BLaER1 treated with 17β-estradiol and CSF1 and Interleukin-3, amounts not matched to agents 10 nM and 100 nM (cell line): ENCODE data around the gene FBXO11.

ENCODE experiments used
- H3K27ac ChIP-seq, 11 experiments: shearing (Covaris generic); formaldehyde crosslinking; 2 replicates each; pipeline ENCODE4 v1.8.1; 2022
- H3K27me3 ChIP-seq, 11 experiments: shearing (Covaris generic); formaldehyde crosslinking; 2 replicates each; pipeline ENCODE4 v1.8.1; 2022
- H3K36me3 ChIP-seq, 11 experiments: shearing (Covaris generic); formaldehyde crosslinking; 2 replicates each; pipeline ENCODE4 v1.8.1; 2022
- H3K4me1 ChIP-seq, 10 experiments: shearing (Covaris generic); formaldehyde crosslinking; 2 replicates each; pipeline ENCODE4 v1.8.1; 2022
- H3K4me2 ChIP-seq, 11 experiments: shearing (Covaris generic); formaldehyde crosslinking; 2 replicates each; pipeline ENCODE4 v1.8.1; 2022
- H3K4me3 ChIP-seq, 10 experiments: shearing (Covaris generic); formaldehyde crosslinking; 2 replicates each; pipeline ENCODE4 v1.8.1; 2022
- H3K9ac ChIP-seq, 11 experiments: shearing (Covaris generic); formaldehyde crosslinking; 2 replicates each; pipeline ENCODE4 v1.8.1; 2022
- H3K9me3 ChIP-seq, 11 experiments: shearing (Covaris generic); formaldehyde crosslinking; replicated peaks in 1 of 11; 2 replicates each; pipeline ENCODE4 v1.8.1; 2022
- H4K20me1 ChIP-seq, 11 experiments: shearing (Covaris generic); formaldehyde crosslinking; 2 replicates each; pipeline ENCODE4 v1.8.1; 2022
- Cebpa-rat ChIP-seq, 11 experiments: shearing (Covaris generic); IDR thresholded peaks; 2 replicates each; pipeline ENCODE4 v1.8.1; 2022

FBXO11 gene

GRCh38 chr2:47796090-47796697 is 110.1 kb downstream of the FBXO11 start:
- TF ChIP-seq Cebpa-rat (IDR thresholded peaks at IDR 0.05), result no peak
- H4K20me1 ChIP-seq, result peaks cover 89 to 100% (median 100%) of the 10 kb centered on the region in 11 experiments
- no peak overlapping the region for H3K27ac ChIP-seq
- H3K36me3 ChIP-seq, result peaks cover 79 to 100% (median 100%) of the 10 kb centered on the region in 11 experiments
- no peak overlapping the region for H3K4me2 ChIP-seq
- no peaks in the 10 kb centered on the region for H3K27me3 ChIP-seq
- H3K4me3 ChIP-seq, result no peak overlapping the region
- H3K9me3 ChIP-seq, result peaks cover 0 to 8% (median 0%) of the 10 kb centered on the region in 11 experiments; a peak in 1 of 22 replicates
- no peak overlapping the region for H3K9ac ChIP-seq
- H3K4me1 ChIP-seq, result peaks cover 0 to 32% (median 23%) of the 10 kb centered on the region in 10 experiments; a peak in 18 of 20 replicates

- no peaks in the 10 kb centered on the region for H3K9me3 ChIP-seq
- peaks cover 44 to 52% (median 48%) of the 10 kb centered on the region in 10 experiments for H3K4me1 ChIP-seq
- peaks cover 12 to 68% (median 56%) of the 10 kb centered on the region in 11 experiments; a peak in 20 of 22 replicates for H3K36me3 ChIP-seq
- peak overlapping the region; percentile 83 to 97 (median 95) for H3K4me2 ChIP-seq
- peak overlapping the region in 9 of 11 experiments; percentile 4 to 56 (median 16); a peak in 5 of 22 replicates for H3K9ac ChIP-seq
- H3K27me3 ChIP-seq, result no peaks in the 10 kb centered on the region
- H3K4me3 ChIP-seq, result peak overlapping the region in 6 of 10 experiments; percentile 22 to 88 (median 55); a peak in 9 of 20 replicates
- peak overlapping the region in 7 of 11 experiments; percentile 0 to 58 (median 13); a peak in 5 of 22 replicates for H3K27ac ChIP-seq
- peaks cover 71 to 96% (median 72%) of the 10 kb centered on the region in 11 experiments for H4K20me1 ChIP-seq
- no peak for TF ChIP-seq Cebpa-rat (IDR thresholded peaks at IDR 0.05)
Observed at GRCh38 chr2:47785986-47786385, 120.3 kb downstream of the FBXO11 start.

GRCh38 chr2:47784352-47784851 is 121.9 kb downstream of the FBXO11 start:
- no peaks in the 10 kb centered on the region for H3K27me3 ChIP-seq
- TF ChIP-seq Cebpa-rat (IDR thresholded peaks at IDR 0.05), result no peak
- no peaks in the 10 kb centered on the region for H3K9me3 ChIP-seq
- H4K20me1 ChIP-seq, result peaks cover 56 to 96% (median 62%) of the 10 kb centered on the region in 11 experiments
- H3K27ac ChIP-seq, result peak overlapping the region in 9 of 11 experiments; percentile 9 to 65 (median 32); a peak in 11 of 22 replicates
- peak overlapping the region; percentile 83 to 97 (median 95) for H3K4me2 ChIP-seq
- H3K9ac ChIP-seq, result peak overlapping the region; percentile 62 to 96 (median 92); a peak in 20 of 22 replicates
- peak overlapping the region; percentile 60 to 88 (median 73) for H3K4me3 ChIP-seq
- peaks cover 51 to 67% (median 62%) of the 10 kb centered on the region in 10 experiments for H3K4me1 ChIP-seq
- peaks cover 5 to 65% (median 48%) of the 10 kb centered on the region in 11 experiments; a peak in 20 of 22 replicates for H3K36me3 ChIP-seq

- Histone ChIP-seq H3K36me3 (peaks cover 5 to 65% (median 48%) of the 10 kb centered on the region in 11 experiments; a peak in 20 of 22 replicates), H3K4me3 (peak overlapping the region; percentile 60 to 88 (median 73)), H3K4me1 (peaks cover 51 to 73% (median 63%) of the 10 kb centered on the region in 10 experiments), H3K4me2 (peak overlapping the region; percentile 86 to 99 (median 95)), H4K20me1 (peaks cover 49 to 95% (median 56%) of the 10 kb centered on the region in 11 experiments), H3K27me3 (no peaks in the 10 kb centered on the region), H3K9ac (peak overlapping the region; percentile 85 to 96 (median 92); a peak in 21 of 22 replicates), H3K9me3 (no peaks in the 10 kb centered on the region), H3K27ac (peak overlapping the region in 10 of 11 experiments; percentile 85 to 98 (median 93); a peak in 20 of 22 replicates)
- TF ChIP-seq Cebpa-rat (IDR thresholded peaks at IDR 0.05), result no peak
Observed at GRCh38 chr2:47783486-47784351, 122.6 kb downstream of the FBXO11 start.

- peaks cover 40 to 94% (median 48%) of the 10 kb centered on the region in 11 experiments for H4K20me1 ChIP-seq
- peak within 1 kb of the TSS; percentile 76 to 98 (median 92) for H3K27ac ChIP-seq
- peaks cover 51 to 73% (median 64%) of the 10 kb centered on the region in 10 experiments for H3K4me1 ChIP-seq
- TF ChIP-seq Cebpa-rat (IDR thresholded peaks at IDR 0.05), result no peak
- H3K4me3 ChIP-seq, result peak within 1 kb of the TSS; percentile 60 to 88 (median 73)
- peak within 1 kb of the TSS; percentile 85 to 96 (median 92) for H3K9ac ChIP-seq
- H3K9me3 ChIP-seq, result no peaks in the 10 kb centered on the region
- H3K4me2 ChIP-seq, result peak within 1 kb of the TSS; percentile 86 to 99 (median 95)
- peaks cover 5 to 65% (median 49%) of the 10 kb centered on the region in 11 experiments; a peak in 20 of 22 replicates for H3K36me3 ChIP-seq
- no peaks in the 10 kb centered on the region for H3K27me3 ChIP-seq
Observed at GRCh38 chr2:47782671-47783485, 123.4 kb downstream of the FBXO11 start, which contains the start of gene MSH6. MSH6 (plus strand) TSS chr2:47783145; CDS start chr2:47783234, 89 bp downstream.

- Histone ChIP-seq H3K27me3 (no peaks in the 10 kb centered on the region), H3K36me3 (peaks cover 5 to 65% (median 49%) of the 10 kb centered on the region in 11 experiments; a peak in 20 of 22 replicates), H3K9me3 (no peaks in the 10 kb centered on the region), H3K27ac (peak overlapping the region; percentile 76 to 98 (median 92)), H3K4me1 (peaks cover 46 to 72% (median 59%) of the 10 kb centered on the region in 10 experiments), H3K4me3 (peak overlapping the region; percentile 60 to 88 (median 73)), H3K4me2 (peak overlapping the region; percentile 73 to 99 (median 91)), H3K9ac (peak overlapping the region; percentile 85 to 96 (median 92)), H4K20me1 (peaks cover 35 to 94% (median 42%) of the 10 kb centered on the region in 11 experiments)
- TF ChIP-seq Cebpa-rat (IDR thresholded peaks at IDR 0.05), result no peak
Observed at GRCh38 chr2:47782381-47782670, 124.0 kb downstream of the FBXO11 start.

GRCh38 chr2:47779426-47779790 is 126.9 kb downstream of the FBXO11 start:
- Histone ChIP-seq H3K27ac (peak overlapping the region in 1 of 11 experiments; percentile 2; a peak in 2 of 22 replicates), H3K9me3 (no peaks in the 10 kb centered on the region), H3K27me3 (no peaks in the 10 kb centered on the region), H3K4me3 (no peak overlapping the region), H3K9ac (0 out of 22 replicates have a peak overlapping the region, but pooled peaks of 1 of the 11 experiments have one; percentile 1), H4K20me1 (peaks cover 6 to 93% (median 31%) of the 10 kb centered on the region in 11 experiments), H3K4me2 (peak overlapping the region in 2 of 11 experiments; percentile 14 to 87; a peak in 5 of 22 replicates), H3K36me3 (peaks cover 0 to 65% (median 45%) of the 10 kb centered on the region in 11 experiments; a peak in 17 of 22 replicates), H3K4me1 (peaks cover 27 to 66% (median 50%) of the 10 kb centered on the region in 10 experiments)
- TF ChIP-seq Cebpa-rat (IDR thresholded peaks at IDR 0.05), result no peak
